ENCODE data around the gene C16orf46. TPM values are rescaled to one million over a fixed set of nuclear protein-coding genes. Genes with fewer than 3 reads are reported as not detected.

C16orf46 gene
- total RNA-seq, 1 donor from 2014 or later: 0.35 TPM

DNA sequence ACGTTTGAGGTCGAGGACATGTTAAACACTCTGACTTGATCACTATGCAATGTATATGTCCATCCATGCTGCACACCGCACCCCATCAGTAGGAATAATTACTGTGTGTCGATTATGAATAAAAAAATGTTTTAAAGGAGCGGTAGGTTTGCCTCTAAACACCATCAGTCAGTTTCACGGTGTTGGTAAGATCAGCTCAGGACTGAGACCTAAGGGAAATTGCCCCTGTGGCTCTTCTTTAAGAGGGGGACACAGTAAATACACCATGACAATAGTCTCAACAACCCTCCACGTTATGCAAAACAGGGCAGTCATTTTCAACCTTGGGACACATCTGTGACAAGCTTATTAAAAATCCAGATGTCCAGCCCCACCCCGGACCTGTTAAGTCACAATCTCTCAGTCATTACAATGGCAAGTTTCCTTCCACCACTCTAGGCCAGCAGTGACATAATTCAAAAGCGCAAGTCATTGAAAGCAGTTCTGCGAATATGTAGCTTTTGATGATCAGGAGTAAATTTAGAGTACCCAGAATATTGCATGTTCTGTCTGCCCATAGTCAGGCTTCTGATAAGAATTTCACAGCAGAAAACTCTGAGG, 40.2 kb downstream of the C16orf46 start:
- TF ChIP-seq, protein P1, sequence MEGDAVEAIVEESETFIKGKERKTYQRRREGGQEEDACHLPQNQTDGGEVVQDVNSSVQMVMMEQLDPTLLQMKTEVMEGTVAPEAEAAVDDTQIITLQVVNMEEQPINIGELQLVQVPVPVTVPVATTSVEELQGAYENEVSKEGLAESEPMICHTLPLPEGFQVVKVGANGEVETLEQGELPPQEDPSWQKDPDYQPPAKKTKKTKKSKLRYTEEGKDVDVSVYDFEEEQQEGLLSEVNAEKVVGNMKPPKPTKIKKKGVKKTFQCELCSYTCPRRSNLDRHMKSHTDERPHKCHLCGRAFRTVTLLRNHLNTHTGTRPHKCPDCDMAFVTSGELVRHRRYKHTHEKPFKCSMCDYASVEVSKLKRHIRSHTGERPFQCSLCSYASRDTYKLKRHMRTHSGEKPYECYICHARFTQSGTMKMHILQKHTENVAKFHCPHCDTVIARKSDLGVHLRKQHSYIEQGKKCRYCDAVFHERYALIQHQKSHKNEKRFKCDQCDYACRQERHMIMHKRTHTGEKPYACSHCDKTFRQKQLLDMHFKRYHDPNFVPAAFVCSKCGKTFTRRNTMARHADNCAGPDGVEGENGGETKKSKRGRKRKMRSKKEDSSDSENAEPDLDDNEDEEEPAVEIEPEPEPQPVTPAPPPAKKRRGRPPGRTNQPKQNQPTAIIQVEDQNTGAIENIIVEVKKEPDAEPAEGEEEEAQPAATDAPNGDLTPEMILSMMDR (IDR thresholded peaks at IDR 0.05): no peak
- peaks cover 35% of the 10 kb centered on the region for H3K4me1 Mint-ChIP-seq (ENCODE audit: low read depth)
- no peak for DNase-seq (ENCODE audit: low spot score)
- H3K9me3 Mint-ChIP-seq (ENCODE audit: low read depth): no peaks in the 10 kb centered on the region
- peaks cover 9% of the 10 kb centered on the region for H3K36me3 Mint-ChIP-seq (ENCODE audit: low read depth)
- peak overlapping the region; percentile 81 for H3K27ac Mint-ChIP-seq (ENCODE audit: unreplicated experiment)
- no peaks in the 10 kb centered on the region for H3K27me3 Mint-ChIP-seq (ENCODE audit: low read depth)
- H3K4me3 Mint-ChIP-seq (ENCODE audit: unreplicated experiment): peak overlapping the region; percentile 80

DNA sequence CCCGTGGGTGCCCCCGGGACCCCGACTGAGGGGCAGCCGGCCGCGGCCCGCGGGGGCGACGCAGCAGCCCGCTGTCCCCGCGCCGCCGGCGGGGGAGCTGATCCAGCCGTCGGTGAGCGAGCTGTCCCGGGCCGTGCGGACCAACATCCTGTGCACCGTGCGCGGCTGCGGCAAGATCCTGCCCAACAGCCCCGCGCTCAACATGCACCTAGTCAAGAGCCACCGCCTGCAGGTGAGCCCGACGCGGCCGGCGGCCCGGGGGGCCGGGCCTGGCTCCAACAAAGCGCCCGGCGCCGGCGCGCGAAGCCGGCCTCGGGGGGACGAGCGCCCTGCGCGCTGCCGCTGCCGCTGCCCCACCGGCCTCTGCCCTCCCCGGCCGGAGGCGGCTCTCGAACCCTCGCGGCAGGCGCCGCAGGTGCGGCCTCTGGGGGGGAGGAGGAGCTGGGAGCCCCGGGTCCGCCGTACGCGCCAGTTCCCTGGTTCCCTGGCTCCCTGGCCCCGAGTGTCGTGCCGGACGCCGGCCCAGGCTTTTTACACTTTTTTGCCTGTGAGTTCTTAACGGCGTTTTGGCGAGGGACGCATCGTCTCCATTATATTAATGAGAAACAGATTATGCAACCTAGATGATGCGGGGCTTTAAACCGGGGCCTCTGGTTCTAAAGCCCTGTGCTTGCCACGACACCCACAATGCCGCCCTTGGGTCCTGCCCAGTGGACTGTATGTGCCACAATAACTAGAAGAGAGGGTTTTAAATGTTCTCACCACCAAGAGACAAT, 40.9 kb downstream of the C16orf46 start:
- Mint-ChIP-seq H3K27me3 (ENCODE audit: low read depth) (no peaks in the 10 kb centered on the region), H3K27ac (ENCODE audit: unreplicated experiment) (peak overlapping the region; percentile 81), H3K4me1 (ENCODE audit: low read depth) (peaks cover 35% of the 10 kb centered on the region), H3K36me3 (ENCODE audit: low read depth) (peaks cover 4% of the 10 kb centered on the region), H3K9me3 (ENCODE audit: low read depth) (no peaks in the 10 kb centered on the region), H3K4me3 (ENCODE audit: unreplicated experiment) (peak overlapping the region; percentile 80)
- DNase-seq (ENCODE audit: low spot score): no peak
- TF ChIP-seq, protein P1 (IDR thresholded peaks at IDR 0.05): no peak

DNA sequence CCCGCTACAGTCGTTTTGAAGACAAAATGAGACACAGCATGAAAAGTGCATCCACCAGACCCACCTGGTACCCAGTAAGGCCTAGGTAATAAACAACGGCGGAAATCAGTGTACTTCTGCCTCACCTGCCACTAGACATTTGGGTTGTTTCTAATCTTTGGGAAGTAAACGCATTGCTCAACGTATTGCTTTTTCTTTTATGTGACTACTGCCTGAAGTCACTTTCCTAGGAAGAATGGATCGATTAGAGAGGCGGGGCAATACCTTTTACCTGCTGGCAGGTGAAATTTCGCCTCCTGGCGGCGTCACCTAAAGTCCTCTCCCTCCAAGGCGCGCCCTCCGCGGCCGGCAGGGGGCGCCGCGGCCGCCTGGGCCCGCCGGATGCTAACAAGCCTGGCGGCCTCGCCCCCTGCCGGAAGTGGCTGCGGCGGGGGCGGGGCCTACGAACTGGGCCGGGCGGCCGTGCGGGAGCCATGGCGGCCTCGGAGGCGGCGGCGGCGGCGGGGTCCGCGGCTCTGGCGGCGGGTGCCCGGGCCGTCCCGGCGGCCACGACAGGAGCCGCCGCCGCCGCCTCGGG, 41.6 kb downstream of the C16orf46 start, which contains the start of gene ATMIN:
Gene ATMIN (plus strand): TSS at position 445 of the 577 bp plus-strand sequence. CDS start 29 bp downstream, at position 474.
- no peak for DNase-seq (ENCODE audit: low spot score)
- no peaks in the 10 kb centered on the region for H3K9me3 Mint-ChIP-seq (ENCODE audit: low read depth)
- TF ChIP-seq, protein P1 (IDR thresholded peaks at IDR 0.05): peak; percentile 98
- H3K4me3 Mint-ChIP-seq (ENCODE audit: unreplicated experiment): peak within 1 kb of the TSS; percentile 80
- H3K27ac Mint-ChIP-seq (ENCODE audit: unreplicated experiment): peak within 1 kb of the TSS; percentile 81
- H3K36me3 Mint-ChIP-seq (ENCODE audit: low read depth): peaks cover 3% of the 10 kb centered on the region
- H3K4me1 Mint-ChIP-seq (ENCODE audit: low read depth): peaks cover 35% of the 10 kb centered on the region
- no peaks in the 10 kb centered on the region for H3K27me3 Mint-ChIP-seq (ENCODE audit: low read depth)

DNA sequence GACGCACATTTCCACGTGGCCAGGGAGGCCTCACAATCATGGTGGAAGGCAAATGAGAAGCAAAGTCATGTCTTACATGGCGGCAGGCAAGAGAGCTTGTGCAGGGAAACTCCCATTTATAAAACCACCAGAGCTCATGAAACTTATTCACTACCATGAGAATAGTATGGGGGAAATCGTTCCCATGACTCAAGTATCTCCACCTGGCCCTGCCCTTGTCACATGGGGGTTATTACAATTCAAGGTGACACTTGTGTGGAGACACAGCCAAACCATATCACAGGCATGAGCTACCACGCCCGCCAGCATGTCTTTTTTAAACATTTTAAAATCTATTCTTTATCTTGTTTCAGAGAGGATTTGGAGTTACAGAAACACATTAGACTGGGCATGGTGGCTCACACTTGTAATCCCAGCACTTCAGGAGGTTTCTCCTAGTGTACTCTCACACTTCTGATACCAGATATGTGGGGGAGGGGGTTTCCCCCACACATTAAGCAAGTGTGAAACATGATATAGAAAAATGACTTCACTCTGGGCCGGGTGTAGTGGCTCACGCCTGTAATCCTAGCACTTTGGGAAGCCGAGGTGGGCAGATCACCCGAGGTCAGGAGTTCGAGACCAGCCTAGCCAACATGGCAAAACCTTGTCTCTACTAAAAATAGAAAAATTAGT, 47.0 kb downstream of the C16orf46 start:
- no peak overlapping the region for H3K27ac Mint-ChIP-seq (ENCODE audit: unreplicated experiment)
- H3K9me3 Mint-ChIP-seq (ENCODE audit: low read depth): no peaks in the 10 kb centered on the region
- no peak overlapping the region for H3K4me3 Mint-ChIP-seq (ENCODE audit: unreplicated experiment)
- H3K27me3 Mint-ChIP-seq (ENCODE audit: low read depth): no peaks in the 10 kb centered on the region
- TF ChIP-seq, protein P1 (IDR thresholded peaks at IDR 0.05): no peak
- no peaks in the 10 kb centered on the region for H3K4me1 Mint-ChIP-seq (ENCODE audit: low read depth)
- no peak for DNase-seq (ENCODE audit: low spot score)
- H3K36me3 Mint-ChIP-seq (ENCODE audit: low read depth): peaks cover 6% of the 10 kb centered on the region

DNA sequence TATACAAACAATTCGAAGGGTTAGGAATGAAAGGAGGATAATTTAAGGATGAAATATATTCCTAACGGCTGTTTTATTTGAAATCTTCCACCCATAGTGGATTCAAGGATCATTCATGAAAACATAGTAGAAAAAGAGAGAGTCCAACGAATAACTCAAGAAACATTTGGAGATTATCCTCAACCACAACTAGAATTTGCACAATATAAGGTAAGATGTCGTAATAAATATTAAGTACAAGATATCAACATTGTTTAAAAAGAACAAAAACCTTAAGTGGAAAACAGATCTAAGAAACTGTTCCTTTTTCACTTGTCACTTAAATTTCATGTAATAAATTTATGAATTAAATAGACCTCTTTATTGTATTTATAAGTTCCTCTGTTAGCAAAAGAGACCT, 50.6 kb downstream of the C16orf46 start:
- H3K4me3 Mint-ChIP-seq (ENCODE audit: unreplicated experiment): no peak overlapping the region
- TF ChIP-seq, protein P1 (IDR thresholded peaks at IDR 0.05): no peak
- no peaks in the 10 kb centered on the region for H3K27me3 Mint-ChIP-seq (ENCODE audit: low read depth)
- no peaks in the 10 kb centered on the region for H3K9me3 Mint-ChIP-seq (ENCODE audit: low read depth)
- no peak for DNase-seq (ENCODE audit: low spot score)
- peaks cover 8% of the 10 kb centered on the region for H3K36me3 Mint-ChIP-seq (ENCODE audit: low read depth)
- H3K4me1 Mint-ChIP-seq (ENCODE audit: low read depth): no peaks in the 10 kb centered on the region
- H3K27ac Mint-ChIP-seq (ENCODE audit: unreplicated experiment): no peak overlapping the region
